Renal cortical epithelial cell (primary cell): ENCODE data around the gene PELO. TPM values are rescaled to one million over a fixed set of nuclear protein-coding genes. Genes with fewer than 3 reads are reported as not detected.

Experiments used
- DNase-seq: peaks from one replicate; pipeline ENCODE4 v3.0.0-alpha.2; 2011; ENCODE audit warnings: low read depth
- total RNA-seq: library from RNA; depleted of rRNA; stranded (reverse); fragments of >200 nt; gene quantifications from 2 replicates; pipeline ENCODE4 v1.2.3, GENCODE V29; 2014

PELO gene
- total RNA-seq, 1 donor from 2014 or later, result 34.0 TPM

- DNase-seq, result no peak
Measured at GRCh38 chr5:52827815-52828214, 40.1 kb downstream of the PELO start.

GRCh38 chr5:52829664-52830063, 41.9 kb downstream of the PELO start:
- no peak for DNase-seq

- no peak for DNase-seq
Measured at GRCh38 chr5:52830650-52831049, 42.9 kb downstream of the PELO start.

DNA sequence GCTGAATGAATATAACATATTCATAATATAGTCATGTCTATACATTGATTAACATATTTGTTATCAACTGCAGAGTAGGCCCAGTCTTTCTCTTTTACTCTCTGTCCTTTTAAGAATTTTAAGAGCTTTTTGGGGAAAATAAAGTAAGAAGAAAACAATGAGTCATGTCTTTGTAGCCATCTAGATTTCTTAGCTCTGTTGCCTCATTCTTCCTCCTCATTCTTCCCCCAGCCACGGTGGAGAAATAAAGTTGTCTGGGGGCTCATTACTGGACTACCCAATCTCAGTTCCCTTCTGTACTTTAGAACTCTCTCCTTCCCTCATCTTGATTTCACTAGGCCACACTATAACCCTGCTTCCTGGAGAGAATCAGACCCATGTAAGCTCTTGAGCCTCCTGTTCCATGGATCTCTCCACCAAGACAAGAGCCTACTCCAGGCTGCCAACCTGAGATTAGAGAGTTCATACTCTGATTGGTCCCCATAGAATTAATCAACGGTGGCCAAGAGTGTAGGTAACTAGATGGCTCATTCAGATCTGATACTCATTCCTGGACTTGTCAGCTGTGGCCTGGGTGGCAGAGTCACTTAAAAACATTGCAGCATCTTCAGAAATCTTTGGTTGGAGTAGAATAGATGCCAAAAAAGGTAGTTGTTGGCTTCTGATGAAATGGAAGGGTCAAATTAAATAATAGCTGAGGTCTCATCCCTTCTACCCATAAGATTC, 44.2 kb downstream of the PELO start:
- peak; percentile 45 for DNase-seq

DNA sequence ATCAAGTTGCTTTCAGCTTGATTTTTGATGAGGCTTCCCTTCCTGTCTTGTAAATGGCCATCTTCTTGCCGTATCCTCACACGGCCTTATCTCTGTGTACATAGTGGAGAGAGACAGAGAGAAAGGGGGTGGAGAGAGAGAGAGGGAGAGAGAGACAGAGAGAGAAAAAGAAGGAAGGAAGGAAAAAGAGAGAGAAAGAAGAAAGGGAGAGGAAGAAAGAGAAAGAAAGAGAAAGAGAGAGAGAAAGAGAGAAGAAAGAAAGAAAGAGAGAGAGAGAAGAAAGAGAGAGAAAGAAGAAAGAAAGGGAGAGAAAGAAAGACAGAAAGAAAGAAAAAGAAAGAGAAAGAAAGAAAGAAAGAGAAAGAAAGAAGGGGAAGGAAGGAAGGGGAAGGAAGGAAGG, 46.6 kb downstream of the PELO start:
- DNase-seq, result no peak

- DNase-seq, result peak; percentile 88
Measured at GRCh38 chr5:52837068-52837467, 49.4 kb downstream of the PELO start.

Other genes with a start within 250 kb of the PELO start
- 8.9 and 57.7 TPM in 2 replicates for gene ITGA1, start within 50 bp of the PELO start, total RNA-seq
- 21.3 and 54.2 TPM in 2 replicates for gene ITGA2, start 201.4 kb downstream of the PELO start, total RNA-seq